Measurements from ENCODE around the gene CCDC124.

CCDC124 gene

GRCh38 chr19:17936379-17936778, 3.6 kb downstream of the CCDC124 start:
- DNase-seq, result no peak

- no peak for DNase-seq
Measured at GRCh38 chr19:17937371-17937900, 4.6 kb downstream of the CCDC124 start.

- DNase-seq, result peak; percentile 74
Measured at GRCh38 chr19:17938092-17938845, 5.5 kb downstream of the CCDC124 start.

- no peak for DNase-seq
Measured at GRCh38 chr19:17942181-17942580, 9.4 kb downstream of the CCDC124 start.

GRCh38 chr19:17942582-17943273, 9.9 kb downstream of the CCDC124 start:
- no peak for DNase-seq

- no peak for DNase-seq
Measured at GRCh38 chr19:17943274-17944221, 10.7 kb downstream of the CCDC124 start.

GRCh38 chr19:17944301-17944700, 11.5 kb downstream of the CCDC124 start:
- no peak for DNase-seq

GRCh38 chr19:17946965-17947784, 14.4 kb downstream of the CCDC124 start:
- DNase-seq, result no peak

GRCh38 chr19:17947815-17948513, 15.1 kb downstream of the CCDC124 start:
- DNase-seq, result peak; percentile 95

- DNase-seq, result no peak
Measured at GRCh38 chr19:17948514-17948900, 15.7 kb downstream of the CCDC124 start.

GRCh38 chr19:17948931-17949930, 16.4 kb downstream of the CCDC124 start:
- no peak for DNase-seq

GRCh38 chr19:17949956-17950309, 17.1 kb downstream of the CCDC124 start:
- no peak for DNase-seq

- peak; percentile 28 for DNase-seq
Measured at GRCh38 chr19:17950310-17951156, 17.7 kb downstream of the CCDC124 start.

GRCh38 chr19:17951157-17951989, 18.6 kb downstream of the CCDC124 start:
- DNase-seq, result peak; percentile 12

- no peak for DNase-seq
Measured at GRCh38 chr19:17951990-17952976, 19.5 kb downstream of the CCDC124 start.

GRCh38 chr19:17953316-17953801, 20.5 kb downstream of the CCDC124 start:
- DNase-seq, result no peak

GRCh38 chr19:17953869-17954268, 21.1 kb downstream of the CCDC124 start:
- no peak for DNase-seq
